ENCODE results near the gene HIVEP3.
A peak's percentile ranks its signal among the peaks of the same experiment; 100 is the strongest.

The HIVEP3 gene

GRCh38 chr1:41631154-41631553, 287.6 kb downstream of the HIVEP3 start:
- no peak for DNase-seq (ENCODE audit: low read depth)

GRCh38 chr1:41629571-41629970, 289.2 kb downstream of the HIVEP3 start:
- peak; percentile 70 for DNase-seq (ENCODE audit: low read depth)

DNA sequence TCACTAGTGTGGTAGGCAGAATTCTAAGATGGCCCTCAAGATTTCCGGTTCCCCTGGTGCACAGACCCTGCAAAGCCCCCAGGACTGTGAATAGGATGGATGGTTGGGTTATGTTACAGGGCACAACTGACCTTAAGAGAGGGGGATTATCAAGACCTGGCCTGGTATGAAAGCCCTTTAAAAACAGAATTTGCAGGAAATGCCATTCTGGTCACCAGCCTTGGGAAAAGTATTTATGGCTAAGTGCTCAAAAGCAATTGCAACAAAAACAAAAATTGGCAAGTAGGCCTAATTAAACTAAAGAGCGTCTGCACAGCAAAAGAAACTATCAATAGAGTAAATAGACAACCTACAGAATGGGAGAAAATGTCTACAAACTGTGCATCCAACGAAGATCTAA, 289.6 kb downstream of the HIVEP3 start:
- no peak for DNase-seq (ENCODE audit: low read depth)

GRCh38 chr1:41627491-41628280, 291.0 kb downstream of the HIVEP3 start:
- DNase-seq (ENCODE audit: low read depth) = no peak

GRCh38 chr1:41626616-41627375, 291.9 kb downstream of the HIVEP3 start:
- DNase-seq (ENCODE audit: low read depth) = peak; percentile 56

GRCh38 chr1:41626146-41626545, 292.6 kb downstream of the HIVEP3 start:
- DNase-seq (ENCODE audit: low read depth) = no peak

- DNase-seq (ENCODE audit: low read depth) = no peak
Measured at GRCh38 chr1:41623736-41624135, 295.0 kb downstream of the HIVEP3 start.

DNA sequence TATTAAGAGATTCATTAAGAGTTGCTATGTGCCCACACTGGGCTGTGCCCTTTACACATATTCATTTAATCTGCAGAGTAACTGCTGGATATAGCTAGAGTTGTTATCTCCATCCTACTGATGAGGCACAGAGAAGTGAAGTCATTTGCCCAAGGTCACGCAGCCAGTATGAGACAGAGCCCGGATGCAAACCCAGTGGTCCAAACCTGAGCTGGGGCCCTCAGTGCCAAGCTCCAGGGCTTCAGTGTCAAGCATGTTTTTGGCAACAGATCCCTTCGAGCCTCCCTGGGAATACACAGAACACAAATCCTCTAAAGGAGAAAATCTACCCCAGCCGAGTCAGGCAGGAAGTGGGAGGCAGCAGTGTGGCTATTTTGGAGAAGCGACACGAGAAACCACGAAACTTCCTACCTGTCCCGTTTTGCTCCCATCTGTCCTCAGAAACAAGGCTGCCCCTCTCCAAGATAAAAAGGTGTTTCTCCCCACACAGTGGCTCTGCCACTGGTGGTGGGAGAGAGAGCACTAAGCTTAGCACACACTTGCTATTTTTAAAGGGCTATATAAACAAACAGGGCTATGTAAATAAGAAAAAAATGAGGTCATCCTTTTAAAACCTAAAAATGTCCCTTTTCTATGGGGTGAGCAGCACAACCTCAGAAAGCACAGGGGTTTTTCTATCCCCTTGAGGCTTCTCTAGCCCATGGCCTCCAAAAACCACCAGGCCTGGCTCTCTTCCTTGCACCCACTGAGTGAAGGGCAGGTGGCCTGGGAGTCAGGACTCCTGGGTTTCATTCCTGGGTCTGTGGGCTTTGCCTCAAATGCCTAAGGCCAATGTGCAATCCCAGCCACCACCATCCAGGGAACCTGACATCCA, 295.6 kb downstream of the HIVEP3 start:
- DNase-seq (ENCODE audit: low read depth) = no peak

- DNase-seq (ENCODE audit: low read depth) = no peak
Measured at GRCh38 chr1:41622402-41622801, 296.3 kb downstream of the HIVEP3 start.

- no peak for DNase-seq (ENCODE audit: low read depth)
Measured at GRCh38 chr1:41621791-41622190, 296.9 kb downstream of the HIVEP3 start.

DNA sequence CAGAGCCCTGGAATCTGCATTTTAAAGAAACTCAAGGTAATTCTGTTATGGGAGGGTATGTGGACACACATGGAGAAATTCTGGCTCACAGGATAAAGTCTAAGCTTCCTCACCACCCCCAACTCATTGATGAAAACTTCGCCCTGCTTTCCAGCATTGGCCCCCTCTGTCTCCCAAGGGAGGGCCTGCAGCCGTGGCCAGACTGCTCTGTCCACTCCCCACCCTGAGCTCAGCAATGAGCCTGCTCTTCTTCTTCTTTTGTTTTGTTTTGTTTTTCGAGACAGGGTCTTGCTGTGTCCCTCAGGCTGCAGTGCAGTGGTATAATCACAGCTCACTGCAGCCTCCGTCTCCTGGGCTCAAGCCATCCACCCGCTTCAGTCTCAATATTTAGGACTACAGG, 297.5 kb downstream of the HIVEP3 start:
- DNase-seq (ENCODE audit: low read depth) = no peak

DNA sequence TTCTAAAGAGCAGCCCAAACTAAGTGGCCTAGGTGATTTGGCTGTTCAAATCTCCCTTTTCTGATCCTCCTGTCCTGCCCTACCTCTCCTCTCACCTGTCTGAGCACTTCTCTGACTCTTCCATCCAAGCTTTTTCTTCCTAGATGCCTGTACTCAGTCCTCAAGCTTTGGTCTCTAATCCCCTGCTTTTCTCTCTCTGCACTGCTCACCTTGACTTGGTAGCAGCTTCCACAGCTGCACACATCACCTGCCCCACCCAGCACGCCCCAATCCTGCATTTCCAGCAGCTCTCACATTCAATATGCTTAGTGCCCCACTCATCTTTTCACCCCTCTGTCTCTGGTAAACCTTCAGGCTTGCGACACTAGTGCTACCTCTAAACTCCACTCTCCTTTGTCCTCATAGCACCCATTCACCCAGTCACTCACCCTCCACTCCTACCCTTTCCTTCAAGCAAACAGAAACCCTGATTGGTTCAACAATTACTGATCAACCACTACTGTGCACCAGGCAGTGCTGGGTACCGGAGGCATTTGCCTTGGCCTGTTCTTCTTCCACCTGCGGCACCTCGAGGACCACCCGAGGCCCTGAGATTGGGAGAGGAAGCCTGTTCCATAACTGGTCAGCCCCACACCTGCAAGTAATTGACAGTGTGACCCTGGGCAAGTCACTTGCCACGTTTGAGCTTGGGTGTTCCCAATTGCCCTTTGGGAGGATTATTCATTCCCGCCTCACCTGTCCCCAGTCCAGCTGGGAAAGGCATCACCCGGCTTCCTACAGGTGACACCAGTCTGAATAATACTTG, 298.2 kb downstream of the HIVEP3 start:
- DNase-seq (ENCODE audit: low read depth) = no peak

DNA sequence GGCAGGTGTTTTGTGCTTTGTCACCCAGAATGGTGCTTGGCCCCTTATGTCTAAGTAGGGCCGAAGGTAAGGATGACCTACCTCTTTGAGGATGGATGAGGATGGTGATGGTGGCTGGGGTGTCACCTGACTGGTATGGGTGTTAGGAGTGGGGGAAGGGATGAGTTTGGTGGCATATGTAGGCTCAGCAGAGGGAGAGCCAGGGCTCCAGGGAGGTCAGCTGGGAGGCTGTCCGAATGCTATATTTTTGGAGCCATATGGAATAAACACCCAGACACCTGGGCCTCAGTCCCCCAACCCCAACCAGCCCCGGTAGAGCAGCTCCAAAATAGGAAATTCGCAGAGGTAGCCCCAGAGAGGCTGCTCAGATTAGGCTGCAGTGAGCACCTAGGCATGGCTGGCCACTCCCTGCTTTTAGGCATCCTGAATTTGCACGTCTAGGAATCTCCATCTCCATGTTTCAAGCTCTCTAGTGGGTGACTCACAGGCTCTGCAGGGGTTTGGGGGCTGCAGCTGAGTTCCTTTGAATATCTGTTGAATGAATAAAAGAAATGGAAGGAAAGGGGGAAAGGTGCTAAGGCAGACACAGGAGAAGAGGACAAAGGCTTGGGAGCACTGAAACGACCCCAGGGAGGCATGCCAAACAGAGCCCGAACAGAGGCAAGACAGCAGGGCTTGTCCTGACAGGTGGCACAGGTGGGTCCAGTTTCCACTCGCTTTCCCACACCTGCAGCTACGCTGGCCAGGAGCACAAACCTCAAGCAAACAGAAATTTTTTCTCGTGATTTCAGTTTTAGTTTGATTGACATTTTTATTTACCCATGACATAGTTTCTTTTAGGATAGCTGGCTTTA, 299.0 kb downstream of the HIVEP3 start:
- DNase-seq (ENCODE audit: low read depth) = no peak

DNA sequence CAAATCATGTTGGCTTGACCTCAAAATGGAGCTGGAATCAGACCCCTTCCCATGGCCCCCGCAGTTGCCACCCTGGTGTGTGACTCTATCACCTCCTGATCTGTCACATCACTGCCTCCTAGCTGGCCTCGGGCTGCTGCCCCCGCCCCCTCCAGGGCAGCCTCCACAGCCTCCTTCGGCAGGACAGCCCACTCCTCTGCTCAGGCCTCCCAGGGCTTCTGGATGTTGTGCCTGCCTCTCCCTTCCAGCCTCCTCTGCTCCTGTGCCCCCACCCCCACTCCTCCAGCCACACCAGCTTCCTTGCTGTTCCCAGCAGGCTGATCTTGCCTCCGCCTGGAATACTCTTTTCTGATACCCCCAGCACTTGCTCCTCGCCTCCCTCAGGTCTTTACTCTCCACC, 299.9 kb downstream of the HIVEP3 start:
- DNase-seq (ENCODE audit: low read depth) = no peak

GRCh38 chr1:41618066-41618825, 300.5 kb downstream of the HIVEP3 start:
- no peak for DNase-seq (ENCODE audit: low read depth)

GRCh38 chr1:41617336-41617735, 301.4 kb downstream of the HIVEP3 start:
- no peak for DNase-seq (ENCODE audit: low read depth)

- DNase-seq (ENCODE audit: low read depth) = no peak
Measured at GRCh38 chr1:41616563-41616962, 302.2 kb downstream of the HIVEP3 start.

- no peak for DNase-seq (ENCODE audit: low read depth)
Measured at GRCh38 chr1:41615981-41616380, 302.7 kb downstream of the HIVEP3 start.

DNA sequence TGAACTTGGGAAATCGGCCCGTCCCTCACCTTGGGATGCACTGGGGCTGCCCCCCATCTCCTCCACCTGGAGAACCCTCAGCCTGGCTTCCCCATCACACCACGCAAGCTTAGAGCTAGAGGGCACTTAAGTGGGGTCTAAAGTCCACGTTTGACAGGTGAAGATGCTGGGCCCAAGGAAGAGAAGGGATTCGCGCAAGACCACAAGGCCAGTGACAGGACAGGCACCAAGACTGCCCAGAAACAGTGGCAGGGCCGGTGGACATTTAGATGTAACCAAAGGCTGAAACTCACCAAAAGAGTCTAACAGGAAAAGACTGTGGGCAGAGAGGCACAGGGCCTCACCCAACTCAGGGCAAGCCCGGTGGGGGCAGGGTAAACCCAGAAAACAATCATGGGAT, 303.4 kb downstream of the HIVEP3 start:
- no peak for DNase-seq (ENCODE audit: low read depth)

DNA sequence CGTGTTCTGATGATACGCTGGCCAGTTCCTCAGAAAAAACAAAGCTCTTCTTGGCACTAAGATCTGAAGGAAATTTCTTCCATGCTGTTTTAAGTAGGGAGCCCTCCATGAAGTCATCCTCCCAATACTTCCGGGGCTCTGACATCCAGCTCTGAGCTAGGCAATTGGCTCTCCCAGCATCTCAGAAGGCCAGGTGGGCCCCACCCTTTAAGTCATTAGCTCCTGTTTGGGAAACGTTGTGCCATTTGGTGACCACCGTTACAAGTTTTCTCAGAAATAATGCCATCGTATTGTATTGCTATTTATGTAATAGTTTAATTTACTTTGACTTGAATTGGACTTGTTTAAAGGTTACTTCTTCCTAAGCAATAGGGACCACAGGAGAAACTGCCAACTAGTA, 303.9 kb downstream of the HIVEP3 start:
- no peak for DNase-seq (ENCODE audit: low read depth)

Data from HS-5 (cell line).